Activated effector memory CD4-positive, alpha-beta T cell treated with Interleukin-2 at 50 U/mL for 16 hours (primary cell): Measurements from ENCODE around the gene ARHGAP6.

Source experiments
- DNase-seq: peaks from one replicate; pipeline ENCODE4 v3.0.0-alpha.2; 2020

Gene ARHGAP6

GRCh38 chrX:11665168-11666111, at the start of gene ARHGAP6:
Gene ARHGAP6 (minus strand): TSS chrX:11665920. CDS start chrX:11664828, 1,092 bp downstream.
- no peak for DNase-seq

DNA sequence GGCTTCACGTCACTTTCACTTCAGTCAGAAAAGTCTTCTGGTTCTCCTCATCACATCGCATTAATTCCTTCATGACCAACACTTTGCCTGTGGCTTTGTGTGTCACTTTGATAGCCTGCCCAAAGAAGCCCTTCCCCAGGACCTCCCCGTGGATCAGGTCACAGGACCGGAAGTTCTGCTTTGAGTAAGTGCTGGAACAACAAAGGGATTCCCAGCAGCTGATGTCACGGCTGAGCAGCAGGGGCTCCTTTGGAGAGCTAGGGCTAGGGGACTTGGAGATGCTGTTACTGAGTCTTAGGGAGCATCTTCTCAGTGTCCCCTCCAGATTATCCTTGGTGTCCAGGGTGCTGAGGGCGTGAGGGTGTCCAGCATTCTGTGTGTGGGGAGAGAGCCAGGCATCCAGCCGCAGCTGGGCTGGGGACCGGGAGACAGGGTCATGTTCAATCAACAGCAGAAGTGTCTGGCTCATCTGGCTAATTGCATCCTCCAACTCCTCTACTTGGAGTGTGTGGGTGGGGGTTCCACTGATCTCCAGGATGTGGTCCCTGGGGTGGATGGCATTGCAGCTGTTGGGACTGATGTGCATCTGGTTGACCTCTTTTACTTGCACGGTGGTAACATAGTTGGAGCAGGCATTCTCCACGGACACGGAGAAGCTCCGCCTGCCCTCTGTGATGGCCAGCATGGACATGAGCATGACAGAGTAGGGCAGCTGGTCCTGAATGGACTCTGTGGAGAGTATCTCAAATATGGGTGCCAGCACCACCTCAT, 39.2 kb upstream of the ARHGAP6 start:
- DNase-seq = no peak

GRCh38 chrX:11703855-11704254, 38.1 kb upstream of the ARHGAP6 start:
- no peak for DNase-seq

GRCh38 chrX:11702965-11703631, 37.4 kb upstream of the ARHGAP6 start:
- DNase-seq = no peak

- DNase-seq = no peak
Observed at GRCh38 chrX:11702420-11702819, 36.7 kb upstream of the ARHGAP6 start.

- no peak for DNase-seq
Observed at GRCh38 chrX:11698702-11699101, 33.0 kb upstream of the ARHGAP6 start.

- no peak for DNase-seq
Observed at GRCh38 chrX:11688201-11688600, 22.5 kb upstream of the ARHGAP6 start.

DNA sequence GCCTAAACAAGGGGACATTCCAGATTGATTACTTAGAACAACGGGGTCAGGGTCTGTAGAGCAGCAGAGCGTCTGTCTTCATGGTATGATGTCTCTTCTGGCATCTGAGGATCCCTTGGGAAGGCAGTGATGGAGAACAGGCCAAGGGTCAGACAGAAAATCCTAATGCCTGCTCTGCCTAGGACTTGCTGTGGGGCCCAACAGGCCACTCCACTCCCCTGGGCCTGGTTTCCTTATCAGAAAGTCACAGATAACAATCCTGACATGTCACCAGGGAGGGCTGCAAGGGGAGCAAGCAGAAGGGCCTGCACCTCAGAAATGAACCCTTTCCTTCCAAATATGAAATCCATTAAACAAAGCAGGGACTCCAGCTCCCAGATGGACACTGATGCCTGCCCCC, 21.4 kb upstream of the ARHGAP6 start:
- DNase-seq = no peak

- DNase-seq = no peak
Observed at GRCh38 chrX:11683057-11683456, 17.3 kb upstream of the ARHGAP6 start.

DNA sequence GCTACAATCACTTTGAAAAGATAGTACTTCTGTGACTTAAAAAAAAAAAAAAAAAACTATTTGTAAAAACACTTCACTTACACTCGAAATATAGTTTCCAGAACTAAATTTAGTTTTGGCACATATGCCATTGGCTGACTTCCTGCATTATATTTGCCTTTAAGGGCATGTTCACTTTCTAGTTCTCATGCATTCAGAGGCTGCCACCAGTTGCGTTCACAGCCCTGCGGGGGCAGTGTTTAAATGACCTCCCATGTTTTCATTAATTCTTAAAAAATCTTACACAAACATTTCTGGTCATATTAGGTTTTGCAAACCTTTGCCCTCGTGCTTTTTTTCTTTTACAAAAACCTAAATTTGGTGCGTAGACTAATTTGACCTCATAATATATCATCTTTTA, 12.4 kb upstream of the ARHGAP6 start:
- DNase-seq = no peak

GRCh38 chrX:11672213-11672612, 6.5 kb upstream of the ARHGAP6 start:
- no peak for DNase-seq

DNA sequence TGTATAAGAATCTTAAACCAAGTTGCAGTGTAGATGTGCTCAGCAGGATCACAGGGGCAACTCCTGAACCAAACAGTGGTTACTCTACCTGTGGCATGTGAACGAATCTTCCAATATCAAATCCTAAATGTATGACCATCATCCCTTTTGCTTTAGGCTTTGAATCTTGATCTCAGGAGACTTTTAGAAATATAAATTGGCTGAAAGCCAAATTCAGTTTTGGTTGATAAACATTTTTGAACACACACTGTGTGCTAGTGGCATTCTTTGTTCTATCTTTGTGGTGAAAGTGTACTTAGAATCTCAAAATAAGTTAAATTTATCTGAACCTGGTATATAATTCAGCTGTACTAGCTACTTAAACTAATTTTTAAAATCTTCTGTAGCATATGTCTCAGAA, 4.6 kb upstream of the ARHGAP6 start:
- DNase-seq = no peak

GRCh38 chrX:11666952-11667685, 1.4 kb upstream of the ARHGAP6 start:
- no peak for DNase-seq

GRCh38 chrX:11666164-11666563, 444 bp upstream of the ARHGAP6 start:
- DNase-seq = no peak

DNA sequence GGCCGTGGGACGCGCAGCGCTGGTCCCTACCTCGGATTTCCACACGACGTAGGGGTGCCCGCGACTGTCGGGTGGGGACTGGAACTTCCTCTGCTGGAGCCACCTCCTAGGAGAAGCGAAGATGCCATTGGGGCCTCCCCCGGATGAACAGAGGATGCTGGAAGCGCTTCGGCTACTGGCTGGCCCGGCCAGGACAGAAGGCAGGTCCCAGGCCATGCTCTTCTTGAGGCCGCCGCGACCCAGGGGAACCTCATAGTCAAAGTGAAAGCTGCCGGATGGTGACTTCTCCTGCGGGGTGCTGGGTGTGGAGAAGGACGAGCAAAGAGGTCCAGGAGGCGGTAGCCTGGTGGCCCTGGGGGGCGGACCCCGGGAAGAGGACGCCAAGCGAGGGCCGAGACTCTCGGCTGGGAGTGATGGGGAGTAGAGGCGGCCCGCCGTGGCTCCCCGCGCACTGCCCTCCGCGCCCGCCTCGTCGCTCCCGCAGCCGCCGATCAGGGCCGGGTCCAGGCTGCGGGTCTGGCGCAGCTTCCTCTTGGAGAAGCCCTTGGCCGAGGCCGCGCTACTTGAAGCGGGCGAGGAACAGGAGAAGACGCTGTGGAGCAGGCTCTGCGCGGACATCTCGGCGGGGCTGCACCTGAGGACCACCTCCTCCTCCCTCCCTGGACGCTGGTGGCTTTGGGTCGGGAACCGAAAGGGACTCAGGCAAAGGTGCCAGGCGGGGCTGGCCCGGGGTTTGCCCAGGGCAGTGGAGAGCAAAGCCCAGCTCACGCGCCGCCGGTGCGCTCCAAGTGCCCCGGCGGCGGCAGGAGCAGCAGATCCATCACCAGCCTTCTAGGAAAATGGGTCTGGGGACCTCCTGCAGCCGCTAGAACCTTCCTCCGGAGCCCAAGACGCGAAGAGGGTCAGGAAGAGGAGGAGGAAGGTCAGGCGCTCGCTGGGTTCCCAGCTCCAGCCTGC, 1.2 kb downstream of the ARHGAP6 start:
- no peak for DNase-seq

GRCh38 chrX:11663875-11664210, 1.9 kb downstream of the ARHGAP6 start:
- DNase-seq = no peak

- no peak for DNase-seq
Observed at GRCh38 chrX:11655282-11656015, 10.3 kb downstream of the ARHGAP6 start.

- DNase-seq = no peak
Observed at GRCh38 chrX:11648705-11649519, 16.8 kb downstream of the ARHGAP6 start.

DNA sequence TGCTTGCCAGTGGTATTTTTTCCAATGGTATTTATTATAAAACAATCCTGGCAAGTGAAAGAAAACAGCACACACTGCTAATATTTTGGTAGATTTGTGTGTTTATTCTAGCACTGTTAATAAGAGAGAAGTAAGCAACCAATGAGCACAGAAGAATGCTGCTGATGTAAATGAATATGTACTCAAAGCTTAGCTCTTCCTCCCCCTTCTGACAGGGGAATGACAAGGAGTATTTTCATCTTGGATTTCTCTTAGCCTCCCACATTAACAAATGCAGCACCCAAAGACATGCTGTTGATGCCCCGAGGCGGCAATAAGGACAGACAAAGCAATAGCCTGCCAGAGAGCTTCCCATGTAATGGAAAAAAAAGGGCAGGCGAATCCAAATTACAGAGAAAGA, 18.6 kb downstream of the ARHGAP6 start:
- DNase-seq = no peak
